Measurements from ENCODE around the gene HDAC4.

Gene HDAC4

GRCh38 chr2:239275044-239275685 lies 125.7 kb downstream of the HDAC4 start:
- H3K4me3 ChIP-seq (ENCODE audit: control insufficient read depth, low read depth, low read length) = peak overlapping the region; percentile 20
- TF ChIP-seq CTCF (conservative IDR thresholded peaks at IDR 0.05; ENCODE audit: control insufficient read depth, insufficient read depth, low read depth, low read length) = no peak
- peak; percentile 99 for DNase-seq (ENCODE audit: low read depth)

- DNase-seq (ENCODE audit: low read depth) = peak; percentile 86
- peak overlapping the region; percentile 20 for H3K4me3 ChIP-seq (ENCODE audit: control insufficient read depth, low read depth, low read length)
- no peak for TF ChIP-seq CTCF (conservative IDR thresholded peaks at IDR 0.05; ENCODE audit: control insufficient read depth, insufficient read depth, low read depth, low read length)
Observed at GRCh38 chr2:239274391-239275043, 126.3 kb downstream of the HDAC4 start.

- DNase-seq (ENCODE audit: low read depth) = no peak
- no peak for TF ChIP-seq CTCF (conservative IDR thresholded peaks at IDR 0.05; ENCODE audit: control insufficient read depth, insufficient read depth, low read depth, low read length)
- H3K4me3 ChIP-seq (ENCODE audit: control insufficient read depth, low read depth, low read length) = no peak overlapping the region
Observed at GRCh38 chr2:239273280-239274234, 127.3 kb downstream of the HDAC4 start.

- no peak overlapping the region for H3K4me3 ChIP-seq (ENCODE audit: control insufficient read depth, low read depth, low read length)
Observed at GRCh38 chr2:239272626-239273025, 128.2 kb downstream of the HDAC4 start.

GRCh38 chr2:239271882-239272281 lies 128.9 kb downstream of the HDAC4 start:
- H3K4me3 ChIP-seq (ENCODE audit: control insufficient read depth, low read depth, low read length) = no peak overlapping the region
- TF ChIP-seq CTCF (conservative IDR thresholded peaks at IDR 0.05; ENCODE audit: control insufficient read depth, insufficient read depth, low read depth, low read length) = no peak
- peak; percentile 64 for DNase-seq (ENCODE audit: low read depth)

More at GRCh38 chr2:239272626-239273025, 128.2 kb downstream of the HDAC4 start:
- no peak for TF ChIP-seq CTCF (conservative IDR thresholded peaks at IDR 0.05; ENCODE audit: control insufficient read depth, insufficient read depth, low read depth, low read length)
- no peak for DNase-seq (ENCODE audit: low read depth)

GRCh38 chr2:239271471-239271870 lies 129.3 kb downstream of the HDAC4 start:
- TF ChIP-seq CTCF (conservative IDR thresholded peaks at IDR 0.05; ENCODE audit: control insufficient read depth, insufficient read depth, low read depth, low read length) = no peak
- no peak overlapping the region for H3K4me3 ChIP-seq (ENCODE audit: control insufficient read depth, low read depth, low read length)
- no peak for DNase-seq (ENCODE audit: low read depth)

Measured in fibroblast of mammary gland (primary cell).